NCI-H1436 (cell line): Measurements from ENCODE around the gene DYSF.

Source experiments
- DNase-seq: peaks from one replicate; lab custom pipeline; 2025; lab: John Stamatoyannopoulos, UW

Gene DYSF

DNA sequence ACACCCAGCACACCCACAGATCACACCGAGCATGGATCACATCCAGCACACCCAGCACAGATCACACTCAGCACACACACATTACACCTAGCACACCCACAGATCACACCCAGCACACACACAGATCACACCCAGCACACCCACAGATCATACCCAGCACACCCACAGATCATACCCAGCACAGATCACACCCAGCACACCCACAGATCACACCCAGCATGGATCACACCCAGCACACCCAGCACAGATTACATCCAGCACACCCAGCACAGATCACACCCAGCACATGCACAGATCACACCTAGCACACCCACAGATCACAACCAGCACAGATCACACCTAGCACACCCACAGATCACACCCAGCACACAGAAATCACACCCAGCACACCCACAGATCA, 118.6 kb downstream of the DYSF start:
- no peak for DNase-seq

DNA sequence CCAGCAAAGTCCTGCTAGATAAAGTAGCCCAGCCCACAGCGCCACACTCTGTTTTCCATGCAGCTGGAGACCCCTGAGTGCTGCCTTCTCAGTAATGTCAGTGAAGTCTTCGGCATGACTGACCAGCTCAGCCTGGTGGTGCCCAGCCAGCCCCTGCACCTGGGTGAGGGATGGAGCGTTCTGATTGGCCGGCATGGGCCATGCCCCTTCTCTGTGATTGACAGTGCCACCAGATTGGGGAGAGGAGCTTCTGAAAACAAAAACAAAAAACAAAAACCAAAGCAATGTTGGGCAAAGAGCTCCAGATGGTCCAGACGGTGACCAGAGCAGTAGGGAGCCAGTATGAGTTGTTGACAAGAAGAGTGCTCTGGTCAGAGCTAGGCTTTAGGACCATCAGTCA, 122.6 kb downstream of the DYSF start:
- no peak for DNase-seq

- DNase-seq = no peak
These were observed 123.2 kb downstream of the DYSF start for GRCh38 chr2:71576541-71576940.

GRCh38 chr2:71577209-71577608, 123.8 kb downstream of the DYSF start:
- no peak for DNase-seq

DNA sequence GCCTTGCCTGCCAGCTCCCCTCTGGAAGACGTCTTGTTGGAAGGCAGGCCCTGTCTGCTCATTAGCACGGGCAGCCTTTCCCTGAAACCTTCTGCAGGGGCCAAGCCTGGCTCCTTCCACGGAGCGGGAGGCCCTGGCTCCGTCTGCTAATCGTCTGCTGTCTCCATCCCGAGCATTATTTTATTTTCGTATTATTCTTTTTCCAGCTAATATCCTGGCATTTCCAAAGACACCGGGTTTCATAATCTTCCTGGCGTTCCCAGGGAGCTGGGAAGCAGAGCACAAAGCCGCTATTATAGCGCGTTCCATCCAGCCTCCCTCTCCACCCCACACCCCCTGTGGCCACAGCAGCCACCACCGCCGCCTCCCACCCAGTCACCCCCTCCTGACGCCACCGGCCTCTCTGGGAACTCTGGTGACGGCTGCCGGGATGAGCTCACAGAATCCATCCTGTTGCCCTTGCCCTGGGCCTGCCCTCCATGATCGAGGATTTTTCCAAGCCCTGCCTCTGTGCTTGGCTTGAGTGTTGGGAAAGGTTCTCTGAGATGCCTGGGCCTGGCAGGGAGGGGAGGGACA, 125.5 kb downstream of the DYSF start:
- no peak for DNase-seq

DNA sequence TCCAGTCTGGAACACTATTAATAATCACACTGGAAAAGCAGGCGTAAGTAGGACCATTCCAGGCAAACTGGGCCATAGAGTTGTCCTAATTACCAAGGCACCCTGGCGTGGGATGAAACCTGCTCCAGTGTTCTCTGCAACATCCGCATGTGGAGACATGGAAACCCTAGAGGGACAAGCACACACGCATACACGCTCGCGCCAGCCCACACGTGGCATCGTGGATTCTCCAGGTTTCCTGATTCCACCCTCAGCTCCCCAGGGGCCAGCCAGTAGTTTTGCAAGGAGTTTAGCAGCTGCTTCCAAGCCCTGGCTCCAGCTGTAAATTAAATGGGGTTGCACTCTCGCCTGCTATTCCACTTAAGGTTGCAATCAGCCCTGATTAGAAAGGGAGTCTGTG, 127.7 kb downstream of the DYSF start:
- DNase-seq = no peak

DNA sequence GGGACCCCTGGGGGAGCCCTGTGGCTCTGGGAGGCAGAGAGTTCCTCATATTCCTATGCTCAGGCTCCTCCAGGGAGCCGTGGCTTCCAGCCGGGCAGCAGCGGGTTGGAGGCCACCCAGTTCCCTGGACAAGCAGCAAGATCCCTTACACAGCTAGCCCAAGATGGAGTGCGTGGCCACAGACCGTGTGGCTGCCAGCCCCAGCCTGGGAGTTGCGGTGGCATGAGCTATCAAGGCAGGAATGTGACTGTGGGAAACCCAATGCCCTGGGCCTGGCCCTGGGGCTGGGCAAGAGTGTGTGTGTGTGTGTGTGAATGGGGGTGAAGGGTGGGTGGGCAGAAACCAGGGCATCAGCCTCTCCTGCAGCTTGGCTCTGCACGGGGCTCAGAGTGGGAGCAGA, 130.5 kb downstream of the DYSF start:
- DNase-seq = no peak

- DNase-seq = no peak
These were observed 133.1 kb downstream of the DYSF start for GRCh38 chr2:71586471-71586870.

DNA sequence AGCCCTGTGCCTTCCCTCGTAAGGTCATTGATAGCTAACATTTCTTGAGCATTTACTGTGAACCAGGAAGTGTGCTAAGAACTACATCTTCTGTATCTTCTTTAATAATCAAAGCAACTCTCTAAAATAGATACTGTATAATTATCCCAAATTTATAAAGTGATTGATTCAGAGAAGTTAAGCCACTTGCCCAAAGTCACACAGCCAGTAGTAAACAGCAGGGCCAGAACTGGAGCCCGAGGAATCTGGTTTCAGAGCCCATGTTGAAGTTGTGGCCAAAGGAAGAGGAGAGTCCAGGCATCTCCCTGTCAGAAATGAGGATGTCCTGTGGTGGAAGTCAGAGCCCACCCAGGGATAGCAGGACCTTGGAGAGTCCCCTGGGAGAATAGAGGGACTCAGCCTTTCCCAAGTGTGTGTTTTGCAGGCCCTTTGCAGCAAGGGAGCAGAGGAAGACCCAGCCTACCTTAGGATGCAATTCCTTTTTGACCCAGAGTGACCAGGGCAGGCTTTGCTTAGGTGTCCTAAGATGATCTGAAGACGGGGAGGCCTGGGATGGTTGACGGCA, 134.2 kb downstream of the DYSF start:
- DNase-seq = no peak

DNA sequence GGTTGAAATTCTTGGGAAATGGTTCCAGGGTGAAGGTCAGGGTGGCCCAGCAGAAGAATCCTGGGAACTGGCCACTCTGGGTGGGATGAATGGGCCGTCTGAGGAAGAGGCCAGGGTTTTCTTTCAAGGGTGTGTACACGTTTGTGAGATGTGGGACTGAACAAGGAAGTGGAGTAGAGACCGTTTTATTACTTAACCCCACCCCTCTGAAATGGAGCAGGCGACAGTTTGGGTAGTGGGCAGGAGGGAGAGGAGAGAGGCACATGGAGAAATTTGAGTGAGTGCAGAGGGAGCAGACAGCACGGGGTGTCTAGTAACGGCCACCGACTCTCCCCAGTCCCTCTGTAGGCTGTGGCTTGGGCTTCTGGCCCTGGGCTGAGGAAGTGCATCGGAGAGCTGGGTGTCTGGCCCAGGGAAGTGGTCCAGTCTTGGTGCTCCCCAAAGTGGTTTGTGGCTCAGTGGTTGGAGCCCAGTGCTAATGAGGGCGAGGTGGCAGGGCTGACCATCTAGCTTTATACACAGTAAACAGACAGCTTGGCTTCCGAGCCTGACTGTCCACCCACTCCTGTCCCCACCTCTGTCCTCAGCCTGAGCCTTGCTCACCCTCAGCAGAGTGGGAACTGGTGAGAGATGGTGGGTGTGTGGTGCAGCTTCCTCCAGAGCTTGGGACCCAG, 135.3 kb downstream of the DYSF start:
- DNase-seq = no peak

- DNase-seq = no peak
These were observed 136.4 kb downstream of the DYSF start for GRCh38 chr2:71589763-71590162.

DNA sequence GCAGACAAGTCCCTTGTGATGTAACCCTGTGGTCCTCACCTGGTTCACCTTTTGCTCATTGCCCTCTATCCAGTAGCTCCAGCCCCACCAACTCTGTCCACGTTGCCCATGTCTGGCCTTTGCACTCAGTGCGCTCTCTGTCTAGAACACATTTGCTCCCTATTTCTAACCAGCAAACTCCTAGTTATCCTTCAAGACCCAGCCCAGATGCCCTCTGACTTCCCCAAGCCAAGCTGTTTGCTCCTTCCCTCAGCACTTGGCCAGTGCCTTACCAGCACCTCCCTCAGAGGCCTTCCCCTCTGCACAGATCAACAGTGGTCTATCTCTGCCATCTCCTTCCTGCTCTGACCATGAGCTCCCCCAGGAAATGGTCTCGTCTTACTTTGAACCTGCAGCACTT, 137.7 kb downstream of the DYSF start:
- DNase-seq = no peak

GRCh38 chr2:71592181-71592711, 138.9 kb downstream of the DYSF start:
- no peak for DNase-seq

DNA sequence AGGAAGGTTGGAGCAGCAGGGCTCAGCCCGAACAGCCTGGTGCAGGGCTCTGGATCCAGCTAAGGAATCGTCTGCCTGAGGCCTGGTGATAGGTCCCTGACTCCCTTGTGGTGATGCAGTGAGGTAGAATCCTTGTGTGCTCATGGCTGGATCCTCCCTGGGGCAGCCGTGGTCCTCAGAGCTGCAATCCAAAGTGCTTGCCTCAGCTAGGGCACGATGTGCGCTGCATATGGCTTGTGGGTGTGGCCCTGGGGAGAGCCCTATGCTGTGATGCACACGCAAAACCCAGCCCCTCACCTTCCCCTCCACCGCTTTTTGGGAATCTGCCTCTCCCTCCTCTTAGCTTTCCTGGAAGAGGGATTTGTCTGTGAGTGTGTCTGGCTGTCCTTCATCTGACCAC, 142.2 kb downstream of the DYSF start:
- no peak for DNase-seq

DNA sequence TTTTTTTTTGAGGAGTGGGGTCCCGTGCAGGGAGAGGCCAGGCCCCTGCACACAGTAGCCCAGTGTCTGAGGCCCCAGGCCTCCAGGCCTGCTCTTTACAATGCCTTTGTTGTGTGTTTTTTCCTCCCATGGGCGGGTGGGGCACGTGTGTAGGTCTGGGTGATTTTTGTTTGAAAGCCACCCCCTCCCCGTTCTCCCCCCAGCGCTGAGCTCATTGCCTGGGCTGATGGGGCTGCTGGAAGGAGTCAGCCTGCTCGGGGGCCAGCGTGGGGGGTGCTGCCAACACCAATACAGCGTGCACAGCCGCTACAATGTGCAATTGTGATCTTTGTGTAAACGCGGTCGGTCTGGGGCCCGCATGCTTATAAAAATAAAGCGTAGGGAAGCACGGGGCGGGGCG, 142.7 kb downstream of the DYSF start:
- no peak for DNase-seq

GRCh38 chr2:71597756-71598155, 144.4 kb downstream of the DYSF start:
- no peak for DNase-seq

DNA sequence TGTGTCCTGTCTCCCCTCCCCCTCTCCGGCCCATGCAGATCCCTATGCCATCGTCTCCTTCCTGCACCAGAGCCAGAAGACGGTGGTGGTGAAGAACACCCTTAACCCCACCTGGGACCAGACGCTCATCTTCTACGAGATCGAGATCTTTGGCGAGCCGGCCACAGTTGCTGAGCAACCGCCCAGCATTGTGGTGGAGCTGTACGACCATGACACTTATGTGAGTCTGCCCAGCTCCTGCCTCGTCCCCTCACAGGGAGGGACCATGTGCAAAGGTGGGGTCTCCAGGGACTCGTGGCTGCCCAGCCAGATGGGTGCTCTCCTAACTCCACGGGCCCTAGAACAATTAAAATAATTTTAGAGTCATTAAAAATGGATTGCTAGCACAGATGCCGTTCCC, 145.2 kb downstream of the DYSF start:
- DNase-seq = no peak

DNA sequence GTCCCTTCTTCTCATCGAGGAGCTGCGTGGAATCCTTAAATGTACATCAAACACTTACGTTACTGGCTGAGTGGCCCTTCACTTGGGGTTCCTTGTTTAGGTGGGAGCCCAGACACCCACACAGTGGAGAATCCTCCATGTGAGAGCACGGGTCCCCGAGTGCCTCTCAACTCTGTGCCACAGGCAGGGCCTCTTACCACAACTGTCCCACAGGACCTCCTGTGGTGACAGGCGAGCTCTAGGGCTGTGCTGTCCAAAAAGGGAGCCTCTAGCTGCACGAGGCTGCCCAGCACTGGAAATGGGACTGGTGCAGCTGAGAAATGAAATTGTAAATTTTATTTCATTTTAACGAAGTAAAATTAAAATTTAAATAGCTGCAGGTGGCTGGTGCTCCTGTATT, 145.7 kb downstream of the DYSF start:
- DNase-seq = no peak

- DNase-seq = no peak
These were observed 146.4 kb downstream of the DYSF start for GRCh38 chr2:71599646-71600236.

- DNase-seq = no peak
These were observed 147.2 kb downstream of the DYSF start for GRCh38 chr2:71600555-71600954.

DNA sequence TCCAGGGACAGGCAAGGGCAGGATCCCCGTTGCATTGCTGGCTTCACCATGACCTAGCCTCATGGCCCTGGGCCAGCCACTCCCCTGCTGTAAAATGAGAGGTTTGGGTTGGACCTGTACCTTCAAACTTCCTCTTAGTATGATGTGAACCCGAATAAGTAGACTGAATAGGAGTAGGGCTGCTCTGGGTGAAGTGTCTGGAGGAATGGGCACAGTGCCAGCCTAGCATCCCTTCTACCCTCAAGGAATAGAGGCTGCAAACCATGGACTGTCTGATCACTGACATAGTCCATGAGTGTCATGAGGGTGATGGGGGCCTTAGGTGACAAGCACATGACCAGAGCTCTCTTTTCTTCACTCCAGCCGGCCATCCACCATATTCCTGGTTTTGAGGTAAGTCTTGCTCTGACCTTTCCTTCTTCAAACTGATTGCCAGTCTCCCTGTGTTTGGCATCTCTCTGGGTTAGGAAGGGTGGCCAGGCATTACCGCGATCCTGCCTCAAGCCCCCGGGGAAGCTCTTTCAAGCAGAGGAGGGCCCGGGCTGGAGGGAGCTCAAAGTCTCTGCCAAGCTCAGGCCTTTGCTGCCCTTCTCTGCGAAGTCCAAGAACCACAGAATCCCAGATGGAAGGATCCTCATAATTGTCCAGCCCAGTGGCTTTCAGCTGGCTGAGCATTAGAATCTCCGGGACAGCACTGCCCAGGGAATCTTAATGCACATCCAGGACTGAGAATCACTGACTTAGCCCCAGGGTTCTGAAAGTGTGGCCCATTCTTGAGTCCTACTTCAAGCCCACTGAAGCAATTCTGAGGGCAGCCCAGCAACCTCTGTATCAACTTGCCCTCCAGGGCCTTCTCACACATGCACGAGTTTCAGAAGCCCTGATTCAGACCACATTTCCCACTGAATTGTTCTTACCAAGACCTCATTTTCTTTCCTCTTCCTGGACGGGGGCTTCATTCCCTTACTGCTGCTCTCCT, 148.1 kb downstream of the DYSF start:
- no peak for DNase-seq

DNA sequence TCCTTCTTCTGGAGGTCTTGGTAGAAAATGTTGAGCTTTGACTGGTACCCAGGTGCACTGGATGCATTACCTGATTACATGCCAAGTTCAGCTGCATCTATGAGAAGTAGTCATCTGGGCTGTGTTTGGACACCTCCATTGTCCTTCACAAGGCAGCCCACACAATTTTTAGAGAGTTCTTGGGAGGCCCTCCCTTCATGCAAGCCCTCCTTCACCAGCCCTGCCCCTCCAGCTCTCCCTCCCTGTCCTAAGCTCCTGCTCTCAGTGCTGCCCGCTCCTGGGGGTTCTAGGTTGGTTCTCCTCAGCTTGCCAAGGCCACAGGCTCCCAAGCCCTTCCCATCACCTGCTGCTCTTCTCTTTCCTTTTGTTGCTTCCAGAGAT, 148.7 kb downstream of the DYSF start:
- DNase-seq = no peak
